Activated CD4-positive, alpha-beta T cell treated with anti-CD3 and anti-CD28 coated beads, Interleukin-2, amount 50 U/mL, for 24 hours (primary cell): Measurements from ENCODE around the gene TMCC3.

Experiments used
- DNase-seq, 2 donors: peaks; one replicate each; pipeline ENCODE4 v3.0.0-alpha.2; 2020; ENCODE audit warnings: low read depth in 1 of 2, low spot score in 1 of 2

TMCC3 gene

DNA sequence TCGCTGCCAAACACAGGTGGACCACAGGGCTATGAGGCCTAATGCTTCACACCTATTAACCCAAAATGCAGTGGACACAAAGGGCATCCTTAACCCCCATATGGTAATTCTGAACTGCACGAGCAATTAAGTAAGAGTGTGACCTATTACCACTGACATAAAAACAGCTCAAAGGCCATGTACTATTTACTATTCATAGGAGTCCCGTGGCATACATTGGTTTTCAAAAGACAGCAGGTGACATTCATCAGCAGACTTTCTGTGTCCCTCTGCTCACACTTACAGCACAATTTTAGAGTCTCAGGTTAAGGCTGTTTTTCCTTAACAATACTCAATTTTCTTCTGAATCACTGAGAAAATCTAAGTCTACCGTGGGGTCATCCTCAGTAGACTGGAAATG is 23.1 kb upstream of the TMCC3 start:
- no peak for DNase-seq

GRCh38 chr12:94671917-94672316 is 21.6 kb upstream of the TMCC3 start:
- DNase-seq: no peak

DNA sequence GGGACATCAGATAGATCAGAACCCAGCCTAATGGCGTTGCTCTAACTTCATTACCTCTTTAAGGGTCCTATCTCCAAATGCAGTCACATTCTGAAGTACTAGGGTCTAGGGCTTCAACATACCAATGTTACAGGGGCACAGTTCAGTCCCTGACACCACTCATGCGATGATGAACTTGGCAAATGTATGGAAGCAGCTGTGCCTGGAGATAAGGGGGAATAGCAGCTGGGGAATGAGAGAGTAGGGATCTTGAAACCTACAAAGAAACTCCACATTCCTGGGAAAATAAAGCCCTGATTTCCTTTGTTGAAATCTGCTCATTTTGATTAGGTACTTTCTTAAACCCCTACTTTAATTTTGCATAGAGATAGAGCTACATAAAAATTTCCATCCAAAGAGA is 20.5 kb upstream of the TMCC3 start:
- no peak for DNase-seq

- DNase-seq: no peak
These were observed 19.7 kb upstream of the TMCC3 start for GRCh38 chr12:94670075-94670474.

GRCh38 chr12:94667031-94667540 is 16.7 kb upstream of the TMCC3 start:
- no peak for DNase-seq

GRCh38 chr12:94666158-94666557 is 15.8 kb upstream of the TMCC3 start:
- DNase-seq: no peak

DNA sequence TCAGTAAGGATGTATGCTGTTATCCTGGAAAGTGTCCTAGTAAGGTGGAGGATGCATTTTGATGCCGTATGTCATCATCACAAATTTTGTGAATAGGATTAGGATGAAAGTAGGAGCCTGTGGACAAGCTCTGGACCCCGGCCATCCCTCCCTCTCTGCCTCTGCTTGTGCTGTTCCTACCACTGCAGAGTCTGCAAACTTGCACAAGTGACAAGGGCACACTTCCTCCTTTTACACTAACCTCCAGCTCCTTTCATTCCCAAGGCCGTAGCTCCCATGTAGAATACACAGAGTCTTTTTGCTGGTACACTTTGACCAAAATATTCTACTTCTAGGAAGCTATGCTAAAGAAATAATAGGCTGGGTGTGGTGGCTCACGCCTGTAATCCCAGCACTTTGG is 13.3 kb upstream of the TMCC3 start:
- no peak for DNase-seq

- no peak for DNase-seq
These were observed 12.7 kb upstream of the TMCC3 start for GRCh38 chr12:94663071-94663470.

- DNase-seq: no peak
These were observed 10.1 kb upstream of the TMCC3 start for GRCh38 chr12:94660436-94660835.

GRCh38 chr12:94659346-94659930 is 9.1 kb upstream of the TMCC3 start:
- DNase-seq: no peak

- no peak for DNase-seq
These were observed 8.6 kb upstream of the TMCC3 start for GRCh38 chr12:94658931-94659330.

- no peak for DNase-seq
These were observed 6.2 kb upstream of the TMCC3 start for GRCh38 chr12:94656556-94656955.

- DNase-seq: no peak
These were observed 811 bp downstream of the TMCC3 start for GRCh38 chr12:94649349-94650142.

- DNase-seq: no peak
These were observed 1.8 kb downstream of the TMCC3 start for GRCh38 chr12:94648578-94648977.

DNA sequence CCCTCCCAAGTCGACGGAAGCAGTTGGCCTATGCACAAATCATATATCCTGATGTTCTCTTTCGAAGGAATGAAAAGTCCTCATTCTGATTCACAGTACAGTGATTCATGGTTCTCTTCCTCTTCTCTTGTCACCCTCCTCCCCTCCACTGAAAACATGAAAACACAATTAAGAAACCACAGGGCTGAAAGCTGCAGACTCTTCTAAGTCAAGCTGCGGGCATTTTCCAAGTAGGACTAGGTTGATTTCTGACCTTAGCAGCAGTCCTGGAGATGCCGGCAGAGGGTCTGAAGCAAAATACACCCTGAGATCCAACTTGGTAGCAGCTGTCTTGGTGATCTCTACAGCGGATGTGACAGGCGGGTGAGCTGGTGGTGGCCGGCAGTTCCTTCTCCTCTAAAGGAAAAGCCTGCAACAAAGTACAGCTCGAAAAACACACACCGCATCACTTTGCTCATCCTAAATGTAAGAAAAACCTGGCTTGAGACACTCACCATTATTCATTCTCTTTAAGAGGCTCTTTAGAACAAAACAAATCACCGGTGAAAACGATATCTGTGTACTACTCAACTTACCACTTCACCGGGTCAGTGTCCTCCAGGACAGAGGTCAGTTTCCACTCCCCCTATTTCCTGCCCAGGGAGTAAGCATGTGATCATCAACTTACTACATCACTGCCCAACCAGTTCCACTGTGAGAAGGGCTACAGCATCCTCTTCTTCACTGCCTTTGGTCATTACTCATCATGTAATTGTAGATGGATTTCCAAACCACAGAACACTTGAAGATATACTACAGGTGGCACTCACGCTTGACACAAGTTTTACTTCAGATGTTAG is 6.0 kb downstream of the TMCC3 start:
- DNase-seq: no peak

DNA sequence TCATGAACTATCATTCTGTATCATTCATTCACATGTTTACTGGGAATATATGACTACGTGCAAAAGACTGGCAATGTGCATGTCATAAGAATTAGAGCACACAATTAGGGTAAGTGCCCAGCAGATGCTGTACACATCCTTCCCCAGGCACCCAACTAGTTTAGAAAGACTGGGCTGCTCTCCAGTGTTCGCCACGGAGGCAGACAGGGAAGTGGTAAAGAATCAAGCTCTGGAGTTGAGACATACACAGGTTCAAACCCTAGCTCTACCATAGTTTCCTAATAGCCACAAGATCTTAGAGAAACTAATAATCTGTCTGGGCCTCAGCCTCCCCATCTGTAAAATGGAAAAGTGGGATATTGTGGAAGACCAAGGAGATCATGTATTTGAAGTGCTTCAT is 6.8 kb downstream of the TMCC3 start:
- DNase-seq: no peak

DNA sequence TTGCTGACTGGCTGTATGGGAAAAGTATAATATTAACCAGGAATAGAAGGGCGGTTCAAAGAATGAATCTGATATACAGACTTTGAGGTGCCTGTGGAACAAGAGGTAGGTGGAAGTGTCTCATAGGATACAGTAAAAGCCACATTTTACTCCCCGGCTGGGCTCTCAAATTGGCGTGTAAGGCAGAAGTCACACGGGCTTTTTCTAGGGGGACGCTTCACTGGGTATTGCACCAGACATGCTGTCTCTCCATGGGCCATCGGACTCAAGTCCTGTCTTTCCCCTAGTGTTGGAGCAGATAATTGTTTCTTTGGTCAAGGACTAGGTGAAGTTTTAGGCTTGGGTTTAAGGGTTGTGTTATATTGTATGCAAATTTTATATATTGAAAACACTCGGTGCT is 9.1 kb downstream of the TMCC3 start:
- DNase-seq: no peak

- DNase-seq: peak in 1 of 2 donors; percentile 37
These were observed 10.0 kb downstream of the TMCC3 start for GRCh38 chr12:94640134-94640928.

GRCh38 chr12:94638521-94638920 is 11.8 kb downstream of the TMCC3 start:
- DNase-seq: no peak

GRCh38 chr12:94637390-94638113 is 12.8 kb downstream of the TMCC3 start:
- DNase-seq: no peak
